Ovary (tissue), 9 donors: ENCODE data around the gene PLCB2. TPM values are rescaled to one million over a fixed set of nuclear protein-coding genes. Genes with fewer than 3 reads are reported as not detected.

Source experiments
- DNase-seq, 5 donors: peaks; one replicate each; pipeline ENCODE4 v3.0.0-alpha.2; 2019 to 2020
- H3K27ac ChIP-seq, 2 donors: fragments of 200-600 bp; one replicate each; pipeline versions ENCODE4 v1.5.1 to v1.8.0; 2019 to 2022
- H3K27me3 ChIP-seq: fragments of 200-600 bp; one replicate; pipeline ENCODE4 v1.8.0; 2022
- H3K36me3 ChIP-seq: fragments of 200-600 bp; sonication (generic); one replicate; pipeline ENCODE4 v1.5.1; 2019
- H3K4me1 ChIP-seq: one replicate; pipeline ENCODE4 v1.8.1; 2013; ENCODE audit warnings: mild to moderate bottlenecking, moderate library complexity; ENCODE audit not compliant: insufficient read depth
- H3K4me3 ChIP-seq: fragments of 200-600 bp; sonication (generic); one replicate; pipeline ENCODE4 v1.5.1; 2017
- H3K9me3 ChIP-seq, 2 donors: fragments of 200-600 bp in 1 of 2; sonication (generic) in 1 of 2; one replicate each; pipeline versions ENCODE4 v1.5.1 to v1.8.1; 2013 to 2019; ENCODE audit warnings: mild to moderate bottlenecking in 1 of 2, moderate library complexity in 1 of 2
- EP300 ChIP-seq: sonication (generic); formaldehyde crosslinking; IDR thresholded peaks from one replicate; pipeline ENCODE4 v1.6.1; 2017; ENCODE audit warnings: antibody characterized with exemption
- POLR2A ChIP-seq: fragments of 450-650 bp; IDR thresholded peaks from one replicate; pipeline ENCODE4 v1.6.1; 2017; ENCODE audit warnings: antibody characterized with exemption, mild to moderate bottlenecking, moderate library complexity
- WGBS, 3 donors: extraction: QIAGEN DNeasy Blood & Tissue Kit in 1 of 3; methylation state at CpG; one replicate each; pipeline versions ENCODE4 v1.1.5 to v1.1.7; 2013 to 2017; 5-methylcytosine and 5-hydroxymethylcytosine counted together
- intact Hi-C, 4 donors: fragments of 100-400 bp; cut with DNase I; formaldehyde crosslinking; loops; one replicate each; pipeline versions ENCODE4 v1.11.0 to v1.15.1; 2022 to 2023
- polyA plus RNA-seq, 2 donors: library from polyadenylated mRNA; stranded (reverse); fragments of 200-250 nt in 1 of 2; fragments of 350-450 nt in 1 of 2; fragmentation: Illumina TruSeq in 1 of 2; extraction: RNeasy Lipid Tissue Mini Kit (QIAGEN cat#74804) in 1 of 2; gene quantifications; one replicate each; pipeline ENCODE4 v1.2.3, GENCODE V29; 2013 to 2014
- total RNA-seq, 7 donors: library from RNA; depleted of rRNA in 2 of 7; stranded (reverse); fragments of >200 nt in 2 of 7; fragmentation: NEBNext Ultra II Directional in 3 of 7; extraction: Animal tissue kit (Norgen Biotek cat#: 25700) in 3 of 7; gene quantifications; one replicate each; pipeline versions ENCODE4 v1.1.0 to v1.2.4, GENCODE V29; 2016 to 2023
- TF ChIP-seq, protein P1 (sequence below), 3 donors: fragments of 450-650 bp in 2 of 3; fragments of 200-600 bp in 1 of 3; IDR thresholded peaks; one replicate each; pipeline versions ENCODE4 v1.5.1 to v1.8.0; 2016 to 2022; ENCODE audit warnings: antibody characterized with exemption in 3 of 3, mild to moderate bottlenecking in 1 of 3
- donor health status: DM: no; HTN: no; CAD: no; lungs with moderate emphysema.
- donor health status: DM: no; HTN: no; CAD: no.
- donor health status: Bipolar disorder and iron deficiency.
- donor health status: DM: yes; HTN: yes; CAD: no.
- donor health status: DM: no; HTN: no; CAD: no.
- donor health status: DM: yes; HTN: yes; CAD: no.

PLCB2 gene
- total and polyA plus RNA-seq, 9 donors: 1.9 to 13.9 (median 6.0) TPM

DNA sequence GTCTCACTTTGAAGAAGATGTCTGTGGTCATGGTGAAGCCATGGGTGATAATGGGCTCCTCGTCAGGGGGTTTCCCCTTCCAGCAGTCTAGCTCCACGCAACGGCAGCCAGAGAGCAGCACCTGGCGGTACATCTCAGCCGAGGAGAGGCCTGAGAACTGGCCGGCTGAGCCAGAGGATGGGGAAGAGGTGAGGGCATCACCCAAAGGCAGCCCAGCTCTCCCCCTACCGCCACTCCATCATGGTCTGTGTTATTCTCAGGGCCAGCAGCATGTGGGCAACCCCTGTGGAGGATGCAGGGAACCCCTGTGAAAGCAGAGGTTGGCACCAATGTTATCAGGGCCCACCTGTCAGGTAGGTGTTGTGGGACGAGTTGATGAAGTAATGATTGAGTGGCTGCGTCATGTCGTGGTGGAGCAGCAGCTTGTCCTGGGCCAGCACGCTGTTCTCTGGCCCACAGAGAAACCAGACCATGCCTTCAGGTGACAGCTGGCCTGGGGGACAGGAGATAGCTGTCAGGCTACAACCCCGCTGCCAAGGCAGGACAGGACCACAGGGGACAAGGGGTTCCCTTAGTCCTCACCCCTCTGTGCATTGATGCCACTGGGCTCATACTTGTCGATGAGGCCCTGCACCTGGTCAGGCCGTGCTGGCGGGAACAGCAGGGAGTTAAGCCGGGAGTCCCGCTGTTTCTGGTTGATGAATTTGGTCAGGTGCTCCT is 9.4 kb downstream of the PLCB2 start:
- Histone ChIP-seq H3K4me1 (no peaks in the 10 kb centered on the region), H3K27me3 (no peaks in the 10 kb centered on the region), H3K4me3 (no peak overlapping the region), H3K27ac (no peak overlapping the region), H3K9me3 (no peaks in the 10 kb centered on the region), H3K36me3 (no peaks in the 10 kb centered on the region)
- intact Hi-C loops: no loop called here
- 91 to 94% (median 92%) methylated on average over 17 of the region's 17 CpGs for WGBS, 3 donors
- TF ChIP-seq POLR2A: no peak
- DNase-seq: no peak

DNA sequence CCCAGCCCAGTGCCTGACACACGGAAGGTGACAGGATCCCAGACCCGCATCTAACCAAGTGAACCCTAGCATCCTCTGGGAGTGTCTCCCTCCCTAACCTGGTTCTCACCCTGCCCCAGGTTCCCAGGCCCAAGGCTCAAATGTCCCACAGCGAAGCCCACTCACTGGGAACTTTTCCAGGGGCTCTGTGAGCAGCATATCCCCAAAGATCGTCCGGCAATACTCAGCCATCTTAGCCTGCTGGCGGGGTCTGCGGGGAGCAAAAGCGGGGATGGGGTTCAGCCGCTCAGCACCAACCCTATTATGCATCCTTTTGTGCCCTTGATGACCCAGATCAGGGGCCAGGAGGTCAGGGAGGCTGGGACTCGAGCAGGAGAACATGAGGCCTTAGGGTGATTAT is 10.4 kb downstream of the PLCB2 start:
- Histone ChIP-seq H3K4me3 (no peak overlapping the region), H3K27ac (no peak overlapping the region), H3K9me3 (no peaks in the 10 kb centered on the region), H3K27me3 (no peaks in the 10 kb centered on the region), H3K36me3 (no peaks in the 10 kb centered on the region), H3K4me1 (no peaks in the 10 kb centered on the region)
- 88 to 91% (median 89%) methylated on average over 10 of the region's 10 CpGs for WGBS, 3 donors
- no peak for TF ChIP-seq POLR2A
- TF ChIP-seq, protein P1, sequence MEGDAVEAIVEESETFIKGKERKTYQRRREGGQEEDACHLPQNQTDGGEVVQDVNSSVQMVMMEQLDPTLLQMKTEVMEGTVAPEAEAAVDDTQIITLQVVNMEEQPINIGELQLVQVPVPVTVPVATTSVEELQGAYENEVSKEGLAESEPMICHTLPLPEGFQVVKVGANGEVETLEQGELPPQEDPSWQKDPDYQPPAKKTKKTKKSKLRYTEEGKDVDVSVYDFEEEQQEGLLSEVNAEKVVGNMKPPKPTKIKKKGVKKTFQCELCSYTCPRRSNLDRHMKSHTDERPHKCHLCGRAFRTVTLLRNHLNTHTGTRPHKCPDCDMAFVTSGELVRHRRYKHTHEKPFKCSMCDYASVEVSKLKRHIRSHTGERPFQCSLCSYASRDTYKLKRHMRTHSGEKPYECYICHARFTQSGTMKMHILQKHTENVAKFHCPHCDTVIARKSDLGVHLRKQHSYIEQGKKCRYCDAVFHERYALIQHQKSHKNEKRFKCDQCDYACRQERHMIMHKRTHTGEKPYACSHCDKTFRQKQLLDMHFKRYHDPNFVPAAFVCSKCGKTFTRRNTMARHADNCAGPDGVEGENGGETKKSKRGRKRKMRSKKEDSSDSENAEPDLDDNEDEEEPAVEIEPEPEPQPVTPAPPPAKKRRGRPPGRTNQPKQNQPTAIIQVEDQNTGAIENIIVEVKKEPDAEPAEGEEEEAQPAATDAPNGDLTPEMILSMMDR (IDR thresholded peaks at IDR 0.05): no peak
- TF ChIP-seq EP300: no peak
- no peak for DNase-seq
- intact Hi-C loops: no loop called here

DNA sequence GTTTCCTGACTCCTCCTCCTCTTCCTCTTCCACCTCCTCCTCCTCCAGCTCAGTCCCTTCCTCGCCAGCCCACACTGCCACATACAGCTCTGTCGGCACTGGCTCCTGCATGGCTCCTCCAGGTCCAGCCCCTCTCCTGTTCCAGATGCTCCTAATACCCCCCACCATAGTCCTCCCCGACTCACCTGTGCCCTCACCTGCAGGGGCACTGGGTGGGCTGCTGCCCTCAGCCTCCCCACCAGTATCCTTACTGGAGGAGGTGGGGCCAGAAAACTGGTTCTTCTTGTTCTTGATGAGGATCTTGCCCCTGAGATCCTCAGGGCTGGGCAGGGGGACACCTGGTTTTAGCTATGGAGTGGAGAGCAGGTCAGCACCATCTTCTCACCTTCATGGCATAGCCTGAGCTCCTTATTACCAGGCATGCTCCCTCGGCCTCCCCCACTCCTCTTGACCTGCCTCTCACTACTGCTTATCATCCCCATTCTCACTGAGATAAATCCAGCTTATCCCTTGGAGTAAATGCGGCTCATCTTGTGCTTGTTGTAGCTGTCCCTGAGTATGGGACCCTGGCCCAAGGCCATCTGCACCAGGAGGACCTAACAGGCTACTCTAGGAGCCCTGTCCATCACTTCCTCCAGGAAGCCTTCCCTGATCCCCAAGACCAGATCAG is 11.0 kb downstream of the PLCB2 start:
- Histone ChIP-seq H3K36me3 (no peaks in the 10 kb centered on the region), H3K9me3 (no peaks in the 10 kb centered on the region), H3K27ac (no peak overlapping the region), H3K4me3 (no peak overlapping the region), H3K4me1 (no peaks in the 10 kb centered on the region), H3K27me3 (no peaks in the 10 kb centered on the region)
- no peak for DNase-seq
- no peak for TF ChIP-seq EP300
- no peak for TF ChIP-seq POLR2A
- TF ChIP-seq, protein P1 (IDR thresholded peaks at IDR 0.05): no peak
- intact Hi-C loops: no loop called here
- 77 to 84% (median 84%) methylated on average over 5 of the region's 5 CpGs for WGBS, 3 donors

DNA sequence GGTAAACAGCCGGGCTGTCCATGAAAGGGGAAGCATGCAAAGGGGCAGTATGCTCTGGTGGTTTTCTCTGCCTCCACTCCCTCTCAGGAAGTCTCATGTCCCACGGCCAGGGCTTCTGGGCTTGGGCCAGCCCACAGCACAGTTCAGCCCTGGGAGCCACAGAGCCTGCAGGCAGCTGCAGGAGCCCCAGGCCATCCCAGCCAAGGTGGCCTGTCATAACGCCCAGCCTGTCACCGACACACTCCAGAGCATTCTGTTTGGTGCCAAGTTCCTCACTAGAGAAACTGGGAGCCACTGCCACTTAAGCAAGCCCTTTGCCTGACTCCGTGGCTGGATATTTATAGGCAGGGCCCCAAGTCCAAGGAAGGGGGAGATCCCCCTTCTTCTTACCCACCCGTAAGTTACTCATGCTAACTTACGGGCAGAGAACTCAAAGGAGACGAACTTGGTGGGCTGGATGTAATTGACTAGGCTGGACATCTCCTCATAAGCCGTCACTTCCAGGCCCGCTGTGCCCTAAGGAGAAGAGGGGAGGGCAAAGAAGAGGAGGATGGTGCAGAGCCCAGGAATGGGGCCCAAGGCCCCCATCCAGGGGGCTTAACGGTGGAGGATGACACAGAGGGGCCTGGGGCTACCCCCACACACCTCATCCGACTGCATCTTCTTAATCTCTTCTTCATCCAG is 11.7 kb downstream of the PLCB2 start:
- H3K4me1 ChIP-seq: peaks cover 1% of the 10 kb centered on the region
- H3K9me3 ChIP-seq: no peaks in the 10 kb centered on the region
- intact Hi-C loops: no loop called here
- H3K27ac ChIP-seq: no peak overlapping the region
- 59 to 65% (median 65%) methylated on average over 12 of the region's 12 CpGs for WGBS, 3 donors
- DNase-seq: no peak
- H3K4me3 ChIP-seq: no peak overlapping the region
- H3K27me3 ChIP-seq: no peaks in the 10 kb centered on the region
- no peaks in the 10 kb centered on the region for H3K36me3 ChIP-seq
- TF ChIP-seq EP300 (no peak), POLR2A (no peak)
- TF ChIP-seq, protein P1 (IDR thresholded peaks at IDR 0.05): no peak

DNA sequence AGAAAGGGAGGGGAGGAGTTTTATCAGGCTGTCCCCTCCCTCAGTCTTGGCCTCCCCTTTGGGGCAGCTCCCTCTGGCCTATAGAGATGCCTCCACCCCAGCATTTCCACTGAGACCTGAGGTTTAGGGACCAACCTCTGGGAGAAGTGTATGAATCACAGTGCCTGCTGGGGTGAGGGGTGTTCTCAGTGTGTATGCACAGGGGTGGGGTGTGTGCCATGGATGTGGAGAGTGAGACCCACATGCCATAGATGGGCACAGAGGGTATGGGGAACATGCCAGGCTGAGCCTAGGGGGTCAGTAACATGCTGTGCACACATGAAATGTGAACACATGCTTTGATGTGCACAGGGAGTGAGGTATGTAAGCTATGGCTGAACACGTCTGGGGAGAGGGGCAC is 12.4 kb downstream of the PLCB2 start:
- DNase-seq: no peak
- Histone ChIP-seq H3K9me3 (no peaks in the 10 kb centered on the region), H3K4me1 (peaks cover 3% of the 10 kb centered on the region), H3K27ac (no peak overlapping the region), H3K27me3 (no peaks in the 10 kb centered on the region), H3K36me3 (no peaks in the 10 kb centered on the region), H3K4me3 (no peak overlapping the region)
- intact Hi-C loops: no loop called here
- no peak for TF ChIP-seq POLR2A
- no peak for TF ChIP-seq EP300
- TF ChIP-seq, protein P1 (IDR thresholded peaks at IDR 0.05): no peak
- 72 to 79% (median 78%) methylated on average over 1 of the region's 1 CpG for WGBS, 3 donors
